HG03439 (cell line): ENCODE data around the gene TMEM218.
A peak's percentile ranks its signal among the peaks of the same experiment; 100 is the strongest.

Experiments
- ATAC-seq: cut with Tn5 transposase; IDR thresholded peaks from one replicate; pipeline ENCODE4 v1.9.1; 2021; ENCODE audit warnings: mild to moderate bottlenecking, moderate library complexity; ENCODE audit not compliant: unreplicated experiment

The TMEM218 gene

GRCh38 chr11:125111343-125112207, at the start of gene TMEM218:
TMEM218 (minus strand) TSS chr11:125111626; CDS start chr11:125102241, 9,385 bp downstream.
- ATAC-seq: peak; percentile 99

- ATAC-seq: no peak
Observed at GRCh38 chr11:125157953-125158680, 46.7 kb upstream of the TMEM218 start.

- ATAC-seq: no peak
Observed at GRCh38 chr11:125157118-125157733, 45.8 kb upstream of the TMEM218 start.

GRCh38 chr11:125156346-125157117, 45.1 kb upstream of the TMEM218 start:
- ATAC-seq: no peak

GRCh38 chr11:125155767-125156166, 44.3 kb upstream of the TMEM218 start:
- ATAC-seq: no peak

- ATAC-seq: no peak
Observed at GRCh38 chr11:125155100-125155444, 43.6 kb upstream of the TMEM218 start.

- ATAC-seq: no peak
Observed at GRCh38 chr11:125154378-125155099, 43.1 kb upstream of the TMEM218 start.

- no peak for ATAC-seq
Observed at GRCh38 chr11:125153837-125154236, 42.4 kb upstream of the TMEM218 start.

- ATAC-seq: no peak
Observed at GRCh38 chr11:125148743-125149142, 37.3 kb upstream of the TMEM218 start.

- ATAC-seq: no peak
Observed at GRCh38 chr11:125148011-125148410, 36.6 kb upstream of the TMEM218 start.

GRCh38 chr11:125147280-125147679, 35.9 kb upstream of the TMEM218 start:
- ATAC-seq: no peak

GRCh38 chr11:125146232-125146631, 34.8 kb upstream of the TMEM218 start:
- ATAC-seq: no peak

- no peak for ATAC-seq
Observed at GRCh38 chr11:125141686-125142535, 30.5 kb upstream of the TMEM218 start.

GRCh38 chr11:125141178-125141577, 29.8 kb upstream of the TMEM218 start:
- no peak for ATAC-seq

- ATAC-seq: no peak
Observed at GRCh38 chr11:125140233-125140632, 28.8 kb upstream of the TMEM218 start.

GRCh38 chr11:125139778-125140177, 28.4 kb upstream of the TMEM218 start:
- ATAC-seq: no peak

GRCh38 chr11:125138966-125139365, 27.5 kb upstream of the TMEM218 start:
- ATAC-seq: no peak

- no peak for ATAC-seq
Observed at GRCh38 chr11:125136001-125136400, 24.6 kb upstream of the TMEM218 start.

- ATAC-seq: no peak
Observed at GRCh38 chr11:125132596-125132995, 21.2 kb upstream of the TMEM218 start.
